ENCODE measurements around the gene C1orf87. TPM values are rescaled to one million over a fixed set of nuclear protein-coding genes. Genes with fewer than 3 reads are reported as not detected.

C1orf87 gene
- total and polyA plus RNA-seq, 10 donors, result not detected

DNA sequence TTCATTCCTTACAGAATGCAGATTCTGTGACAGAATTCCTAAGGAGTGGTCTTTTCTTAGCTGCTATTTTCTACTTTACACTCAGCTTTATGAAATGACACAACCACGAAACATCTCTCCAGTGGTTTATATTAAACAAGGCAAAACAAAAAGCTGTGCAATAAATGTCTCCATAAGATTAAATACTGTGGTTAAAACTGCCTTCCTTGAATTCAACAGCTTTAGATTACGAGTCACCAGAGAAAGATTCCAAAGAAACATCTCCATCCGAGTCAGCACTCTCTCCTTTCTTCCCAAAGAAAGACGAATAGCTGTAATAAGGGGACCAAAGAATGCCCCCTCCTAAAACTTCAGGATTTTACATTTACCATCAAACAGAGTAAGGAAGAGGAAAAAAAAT is 4.6 kb upstream of the C1orf87 start:
- intact Hi-C loops (cut with DNase I; ENCODE audit: low total_unique reads), result no loop called here
- 83 to 93% (median 89%) methylated on average over 4 of the region's 4 CpGs for WGBS, 5 donors

DNA sequence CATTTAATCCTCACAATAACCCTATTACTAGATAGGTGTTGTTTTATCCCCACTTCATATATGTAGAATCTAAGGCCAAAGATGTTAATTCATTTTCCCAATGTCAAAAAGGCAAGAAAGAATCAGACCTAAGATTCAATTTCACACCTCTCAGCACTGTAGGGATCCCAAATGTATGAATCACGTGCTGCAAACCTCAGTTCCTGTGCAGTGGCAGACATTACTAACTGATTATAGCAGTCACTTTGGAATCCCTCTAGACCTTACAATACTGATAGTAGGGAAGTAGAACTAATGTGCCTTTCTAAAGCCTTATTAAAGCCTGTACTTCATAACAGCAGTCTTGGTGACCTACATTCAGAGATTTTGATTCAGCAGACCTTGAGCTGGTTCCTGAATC is 2.3 kb downstream of the C1orf87 start:
- DNase-seq, result no peak
- Histone ChIP-seq H3K27me3 (replicated peaks in 1 of 7) (peaks cover 0 to 46% (median 15%) of the 10 kb centered on the region in 7 donors), H3K4me1 (no peaks in the 10 kb centered on the region), H3K27ac (no peak overlapping the region), H3K9me3 (no peaks in the 10 kb centered on the region), H3K4me3 (no peak overlapping the region), H3K36me3 (no peaks in the 10 kb centered on the region)
- TF ChIP-seq POLR2AphosphoS5 (IDR thresholded peaks at IDR 0.05) (no peak), CTCF (IDR thresholded peaks at IDR 0.05 in 8 of 11, conservative IDR thresholded peaks at IDR 0.05 in 3 of 11) (no peak), POLR2A (IDR thresholded peaks at IDR 0.05) (no peak)
- 45 to 74% (median 49%) methylated on average over 1 of the region's 1 CpG for WGBS, 5 donors
- intact Hi-C loops (cut with DNase I; ENCODE audit: low total_unique reads), result no loop called here

More for the DNA sequence above, 4.6 kb upstream of the C1orf87 start:
- H3K27me3 ChIP-seq (replicated peaks in 1 of 7), result peaks cover 0 to 36% (median 15%) of the 10 kb centered on the region in 7 donors
- H3K27ac ChIP-seq, result no peak overlapping the region
- H3K4me1 ChIP-seq, result no peaks in the 10 kb centered on the region
- no peak for TF ChIP-seq POLR2A (IDR thresholded peaks at IDR 0.05)
- no peak for TF ChIP-seq POLR2AphosphoS5 (IDR thresholded peaks at IDR 0.05)
- TF ChIP-seq CTCF (IDR thresholded peaks at IDR 0.05 in 8 of 11, conservative IDR thresholded peaks at IDR 0.05 in 3 of 11), result no peak
- no peak for DNase-seq
- no peaks in the 10 kb centered on the region for H3K36me3 ChIP-seq
- no peak overlapping the region for H3K4me3 ChIP-seq
- H3K9me3 ChIP-seq, result no peaks in the 10 kb centered on the region

DNA sequence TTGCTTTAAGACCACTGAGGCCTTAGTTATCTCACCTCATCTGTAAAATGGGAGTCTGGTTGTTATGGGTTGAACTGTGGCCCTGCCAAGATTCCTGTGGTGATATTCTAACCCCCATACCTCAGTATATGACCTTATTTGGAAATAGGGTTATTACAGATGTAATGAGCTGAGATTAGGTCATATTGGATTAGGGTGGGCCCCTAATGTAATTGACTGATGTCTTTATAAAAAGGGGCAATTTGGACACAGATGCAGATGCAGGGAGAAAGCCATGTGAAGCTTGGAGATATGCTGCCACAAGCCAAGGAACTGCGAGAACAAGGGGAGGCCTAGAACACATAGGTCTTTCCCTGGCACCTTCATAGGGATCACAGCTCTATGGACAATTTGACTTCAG is 3.9 kb downstream of the C1orf87 start:
- H3K4me3 ChIP-seq, result no peak overlapping the region
- H3K27ac ChIP-seq, result no peak overlapping the region
- no peaks in the 10 kb centered on the region for H3K36me3 ChIP-seq
- H3K27me3 ChIP-seq (replicated peaks in 1 of 7), result peaks cover 0 to 32% (median 15%) of the 10 kb centered on the region in 7 donors
- no peak for DNase-seq
- 85 to 100% (median 96%) methylated on average over 1 of the region's 1 CpG for WGBS, 5 donors
- TF ChIP-seq POLR2A (IDR thresholded peaks at IDR 0.05) (no peak), CTCF (IDR thresholded peaks at IDR 0.05 in 8 of 11, conservative IDR thresholded peaks at IDR 0.05 in 3 of 11) (no peak), POLR2AphosphoS5 (IDR thresholded peaks at IDR 0.05) (no peak)
- no peaks in the 10 kb centered on the region for H3K4me1 ChIP-seq
- intact Hi-C loops (cut with DNase I; ENCODE audit: low total_unique reads), result no loop called here
- no peaks in the 10 kb centered on the region for H3K9me3 ChIP-seq

GRCh38 chr1:60068393-60069045 is 5.1 kb downstream of the C1orf87 start:
- H3K27ac ChIP-seq, result no peak overlapping the region
- TF ChIP-seq CTCF (IDR thresholded peaks at IDR 0.05 in 8 of 11, conservative IDR thresholded peaks at IDR 0.05 in 3 of 11) (no peak), POLR2AphosphoS5 (IDR thresholded peaks at IDR 0.05) (no peak), POLR2A (IDR thresholded peaks at IDR 0.05) (no peak)
- no peaks in the 10 kb centered on the region for H3K4me1 ChIP-seq
- no peaks in the 10 kb centered on the region for H3K36me3 ChIP-seq
- no peak for DNase-seq
- H3K9me3 ChIP-seq, result no peaks in the 10 kb centered on the region
- intact Hi-C loops (cut with DNase I; ENCODE audit: low total_unique reads), result no loop called here
- peaks cover 0 to 21% (median 3%) of the 10 kb centered on the region in 7 donors for H3K27me3 ChIP-seq (replicated peaks in 1 of 7)
- no peak overlapping the region for H3K4me3 ChIP-seq
- 72 to 91% (median 86%) methylated on average over 1 of the region's 1 CpG for WGBS, 5 donors

Data from spleen (tissue), 11 donors.